Amniotic stem cell (primary cell): ENCODE results near the gene MYORG.
A peak's percentile ranks its signal among the peaks of the same experiment; 100 is the strongest.

Experiments
- DNase-seq: peaks from one replicate; lab custom pipeline; 2025; lab: John Stamatoyannopoulos, UW

Gene MYORG

GRCh38 chr9:34376596-34377403, at the start of gene MYORG:
Gene MYORG, minus strand, starts transcription at chr9:34376898. Its CDS starts 3,955 bp downstream, at chr9:34372943.
- DNase-seq = peak; percentile 57

- no peak for DNase-seq
These were observed 43.2 kb upstream of the MYORG start for GRCh38 chr9:34419716-34420504.

- no peak for DNase-seq
These were observed 41.0 kb upstream of the MYORG start for GRCh38 chr9:34417734-34418133.

DNA sequence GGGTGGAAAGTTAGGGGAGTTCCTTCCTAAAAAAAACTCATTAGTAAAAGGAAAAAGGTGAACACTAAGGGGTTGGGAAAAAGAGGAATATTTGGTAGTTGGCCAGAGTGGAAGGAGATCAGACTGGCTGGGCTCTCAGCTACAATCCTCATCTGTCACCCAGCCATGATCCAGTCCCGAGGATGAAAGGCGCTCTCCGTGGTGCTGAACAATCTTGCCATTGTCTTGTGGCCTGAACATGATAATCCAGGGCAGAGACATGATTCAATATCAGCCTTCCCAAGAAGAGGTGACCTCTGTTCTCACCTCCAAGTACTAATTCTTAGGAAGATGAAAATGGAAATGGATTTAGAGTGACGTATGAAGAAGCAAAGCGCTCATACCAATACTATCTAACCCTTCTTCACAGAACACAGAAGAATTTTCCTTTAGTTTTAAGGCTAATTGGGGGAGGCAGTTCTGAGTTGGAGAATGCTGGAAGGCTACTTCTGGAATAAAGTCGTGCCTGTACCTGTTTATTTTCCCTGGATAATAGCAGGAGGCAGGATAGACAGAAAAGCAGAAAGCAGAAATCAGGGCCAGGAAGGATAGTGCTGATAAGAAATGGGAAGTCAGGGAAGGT, 36.6 kb upstream of the MYORG start:
- DNase-seq = no peak

DNA sequence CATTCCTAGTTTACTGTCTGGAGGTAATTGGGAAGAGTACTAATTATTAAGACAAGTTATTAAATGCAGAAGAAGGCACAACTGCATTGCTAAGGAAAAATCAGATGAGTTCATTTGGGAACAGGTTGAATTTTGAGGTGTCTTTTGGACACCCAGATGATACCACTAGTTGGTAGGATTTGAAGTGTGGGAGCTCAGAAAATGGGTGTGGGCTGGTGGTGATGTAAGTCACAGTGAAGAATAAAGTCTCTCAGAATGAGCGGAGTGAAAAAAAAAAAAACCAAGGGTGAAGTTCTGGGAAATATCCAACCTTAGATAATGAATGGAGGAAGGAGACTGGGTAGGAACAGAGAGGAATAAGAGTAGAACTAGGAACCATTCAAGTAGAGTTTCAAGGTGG, 35.6 kb upstream of the MYORG start:
- no peak for DNase-seq

GRCh38 chr9:34409154-34409553, 32.5 kb upstream of the MYORG start:
- no peak for DNase-seq

GRCh38 chr9:34408173-34408572, 31.5 kb upstream of the MYORG start:
- no peak for DNase-seq

- no peak for DNase-seq
These were observed 29.5 kb upstream of the MYORG start for GRCh38 chr9:34406219-34406618.

- DNase-seq = no peak
These were observed 29.0 kb upstream of the MYORG start for GRCh38 chr9:34405719-34406118.

GRCh38 chr9:34403554-34404380, 27.1 kb upstream of the MYORG start:
- peak; percentile 26 for DNase-seq

DNA sequence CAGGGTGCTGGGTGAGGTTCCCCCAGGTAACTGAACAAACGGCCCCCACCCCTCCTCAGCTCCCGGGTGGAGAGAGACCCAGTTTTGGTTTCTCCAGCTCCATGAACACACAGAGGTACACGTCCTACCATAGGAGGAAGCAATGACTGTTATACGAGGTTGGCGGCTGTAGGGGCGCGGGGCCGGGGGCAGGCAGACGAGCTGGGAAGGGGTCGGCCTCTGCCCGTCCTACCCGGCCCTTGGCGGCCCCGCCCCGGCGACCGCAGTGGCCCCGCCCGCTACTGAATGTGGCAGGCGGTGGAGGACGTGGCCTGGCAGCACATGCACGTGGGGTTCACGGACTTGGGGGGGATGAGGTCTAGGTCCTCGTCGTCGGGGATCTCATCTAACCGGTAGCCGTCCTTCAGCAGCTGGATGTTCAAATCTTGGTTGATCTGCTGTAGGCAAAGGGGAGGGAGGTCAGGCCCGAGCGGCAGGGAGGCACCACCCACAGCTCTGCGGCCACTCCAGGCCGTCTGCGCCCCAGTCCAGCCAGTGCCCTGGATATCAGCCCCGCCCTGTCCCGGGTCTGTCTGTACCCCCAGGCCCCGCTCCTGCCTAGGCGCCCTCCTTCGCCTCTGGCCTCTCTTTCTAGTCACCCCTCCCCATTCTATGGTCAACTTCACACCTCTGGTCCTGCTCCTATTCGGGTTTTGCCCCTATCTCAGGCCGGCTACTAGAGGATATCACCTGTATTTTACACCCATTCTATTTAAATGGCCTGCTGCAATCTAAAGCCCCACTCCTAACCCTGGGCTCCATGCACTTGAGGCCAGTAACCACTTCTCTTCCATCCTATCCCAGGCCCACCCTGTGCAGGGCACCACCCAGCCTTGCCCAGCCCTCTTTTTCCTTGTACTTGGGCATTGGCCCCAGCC, 24.2 kb upstream of the MYORG start:
- DNase-seq = no peak

DNA sequence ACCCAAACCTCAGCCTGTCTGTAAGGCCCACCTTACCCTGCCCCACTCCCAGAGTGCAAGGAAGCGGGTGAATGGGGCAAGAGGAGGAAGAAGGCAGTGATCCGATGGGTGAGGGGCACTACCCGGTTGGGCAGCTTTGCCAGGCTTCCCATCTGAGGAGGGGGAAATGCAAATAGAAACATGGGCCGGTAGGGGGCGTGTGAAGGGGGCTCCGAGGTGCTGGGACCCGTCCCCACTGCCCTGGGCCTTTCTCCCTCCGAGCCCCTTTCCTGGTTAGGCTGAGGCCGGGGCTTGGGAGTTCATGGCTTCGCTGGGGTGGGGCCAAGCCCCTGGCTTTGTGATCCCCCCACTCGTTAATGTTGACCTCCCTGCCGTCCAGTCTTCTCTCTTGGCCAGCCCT, 23.6 kb upstream of the MYORG start:
- DNase-seq = no peak

DNA sequence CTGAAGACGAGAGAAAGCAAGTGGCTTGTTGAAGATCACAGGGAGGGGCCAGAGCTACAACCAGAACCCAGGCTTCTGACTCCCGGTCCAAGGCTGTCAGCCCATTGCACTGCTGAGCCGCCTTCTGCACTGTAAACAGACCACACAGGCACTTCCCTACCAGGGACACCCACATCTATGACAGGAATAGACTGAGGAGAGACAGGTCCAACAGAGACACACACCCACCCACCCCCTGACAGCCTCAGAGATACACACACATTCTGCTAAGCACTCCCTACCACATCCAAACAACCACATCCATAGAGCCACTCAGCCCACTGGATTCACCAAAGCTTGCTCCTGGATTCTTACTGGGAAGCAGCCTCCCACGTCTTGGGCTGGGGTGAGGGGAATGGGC, 23.0 kb upstream of the MYORG start:
- no peak for DNase-seq

DNA sequence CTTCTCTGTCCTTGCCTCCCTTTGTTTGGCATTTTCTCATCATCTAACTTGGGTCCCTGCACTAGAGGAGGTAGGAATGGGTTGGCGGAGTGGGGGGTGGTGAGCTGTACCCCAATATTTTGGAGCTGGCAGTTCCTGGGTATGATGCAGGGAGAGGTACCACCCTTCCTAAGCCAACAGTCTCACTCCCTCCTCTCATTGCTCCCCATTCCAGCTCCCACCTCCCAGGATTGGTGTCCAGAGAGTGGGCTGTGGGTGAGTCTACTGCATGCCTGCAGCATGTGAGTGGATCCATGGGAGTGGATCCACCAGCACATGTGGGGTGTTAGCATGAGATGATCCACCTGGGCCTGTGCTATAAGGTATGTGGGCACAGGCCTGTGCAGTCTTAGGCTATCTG, 22.2 kb upstream of the MYORG start:
- DNase-seq = no peak

- no peak for DNase-seq
These were observed 19.8 kb upstream of the MYORG start for GRCh38 chr9:34396276-34397214.

DNA sequence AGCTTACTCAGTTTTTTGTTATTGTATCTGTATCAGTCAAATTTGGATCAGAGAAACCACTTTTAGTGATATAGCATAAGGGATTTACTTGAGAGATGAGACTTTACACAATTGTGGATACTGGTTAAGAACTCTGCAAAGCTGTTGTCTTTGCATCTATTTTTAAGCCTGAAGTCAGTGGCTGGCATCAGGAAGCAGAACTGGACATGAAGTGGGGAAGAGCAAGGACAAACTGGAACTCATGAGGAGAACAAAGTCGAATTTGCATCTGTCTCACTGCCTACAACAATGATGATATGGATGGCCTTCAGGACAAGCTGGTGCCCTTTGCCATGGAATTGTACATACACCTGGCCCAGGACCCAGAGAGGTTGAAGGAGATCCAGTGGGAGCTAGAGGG, 15.8 kb upstream of the MYORG start:
- DNase-seq = no peak

GRCh38 chr9:34387239-34387638, 10.5 kb upstream of the MYORG start:
- no peak for DNase-seq

- DNase-seq = no peak
These were observed 10.0 kb upstream of the MYORG start for GRCh38 chr9:34386656-34387055.

DNA sequence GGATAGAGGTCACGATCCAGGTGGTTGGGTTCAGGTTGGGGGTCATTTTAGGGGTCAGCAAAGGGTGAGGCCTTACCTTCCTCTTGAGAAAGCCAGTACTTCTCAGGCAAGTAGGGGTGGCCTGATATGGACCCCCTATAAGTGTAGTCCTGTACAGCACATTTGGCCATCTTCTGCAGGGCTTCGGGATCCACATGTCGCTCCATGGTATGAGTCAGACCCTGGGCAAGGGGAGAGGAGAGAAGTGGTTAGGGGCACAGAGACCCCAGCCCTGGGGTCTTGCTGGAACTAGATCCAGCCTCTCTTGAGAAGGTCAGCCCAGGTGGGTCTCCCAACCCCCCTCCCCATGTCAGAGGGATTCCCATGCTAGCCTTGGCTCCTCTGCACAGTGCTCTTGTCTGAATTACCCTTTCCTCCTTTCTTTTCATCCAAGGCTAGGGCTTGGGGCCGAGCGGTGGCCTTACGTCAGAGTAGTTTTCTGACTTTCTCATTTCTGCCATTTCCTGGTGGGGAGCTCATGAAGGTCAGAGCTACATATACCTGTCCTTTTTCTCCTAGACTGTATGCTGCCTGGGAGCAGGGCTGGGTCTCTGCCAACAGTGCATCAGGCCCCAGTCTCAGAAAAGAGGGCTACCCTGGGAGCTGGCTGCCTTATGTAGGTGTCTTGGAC, 9.0 kb upstream of the MYORG start:
- no peak for DNase-seq
